NCI-H446 treated with DMSO at 0.1 percent for 48 hours (cell line): Measurements from ENCODE around the gene CD300LB.
"Not testable (repeated sequence)": the region's sequence is repeated elsewhere in the genome, so short reads cannot be mapped to it uniquely, and the experiment has no call there.

ENCODE experiments used
- DNase-seq: peaks from one replicate; lab custom pipeline; 2025; lab: John Stamatoyannopoulos, UW

Gene CD300LB

GRCh38 chr17:74493331-74493833 lies 37.9 kb downstream of the CD300LB start:
- no peak for DNase-seq

GRCh38 chr17:74491626-74492025 lies 39.6 kb downstream of the CD300LB start:
- no peak for DNase-seq

GRCh38 chr17:74490716-74491115 lies 40.6 kb downstream of the CD300LB start:
- DNase-seq, result no peak

- DNase-seq, result not testable (repeated sequence)
Measured at GRCh38 chr17:74488276-74488675, 43.0 kb downstream of the CD300LB start.

- no peak for DNase-seq
Measured at GRCh38 chr17:74485841-74486240, 45.4 kb downstream of the CD300LB start.

GRCh38 chr17:74485022-74485743 lies 46.1 kb downstream of the CD300LB start:
- no peak for DNase-seq

GRCh38 chr17:74484066-74484465 lies 47.2 kb downstream of the CD300LB start:
- DNase-seq, result no peak

GRCh38 chr17:74481621-74482020 lies 49.7 kb downstream of the CD300LB start:
- no peak for DNase-seq

- no peak for DNase-seq
Measured at GRCh38 chr17:74480290-74480689, 51.0 kb downstream of the CD300LB start.

- DNase-seq, result no peak
Measured at GRCh38 chr17:74478420-74479100, 52.7 kb downstream of the CD300LB start.

- no peak for DNase-seq
Measured at GRCh38 chr17:74477411-74477810, 53.9 kb downstream of the CD300LB start.

GRCh38 chr17:74475189-74475588 lies 56.1 kb downstream of the CD300LB start:
- no peak for DNase-seq

GRCh38 chr17:74474043-74474792 lies 57.1 kb downstream of the CD300LB start:
- no peak for DNase-seq

- DNase-seq, result no peak
Measured at GRCh38 chr17:74473294-74473693, 58.0 kb downstream of the CD300LB start.

- no peak for DNase-seq
Measured at GRCh38 chr17:74472890-74473289, 58.4 kb downstream of the CD300LB start.

- no peak for DNase-seq
Measured at GRCh38 chr17:74471341-74471740, 59.9 kb downstream of the CD300LB start.
